Measurements from ENCODE around the gene SIRT2.
A peak's percentile ranks its signal among the peaks of the same experiment; 100 is the strongest.
"Not testable (repeated sequence)": the region's sequence is repeated elsewhere in the genome, so short reads cannot be mapped to it uniquely, and the experiment has no call there.

The SIRT2 gene

GRCh38 chr19:38941979-38942378 lies 42.6 kb upstream of the SIRT2 start:
- no peak for DNase-seq (ENCODE audit: low spot score)
- no peak overlapping the region for H3K27ac ChIP-seq
- CTCF ChIA-PET, result interaction anchor here (0.6 kb wide), 1 partner anchor 20 kb away, joined by 11 read pairs; no protein-coding TSS in a partner anchor
- TF ChIP-seq CTCF (conservative IDR thresholded peaks at IDR 0.05; ENCODE audit: low read depth), result no peak
- POLR2A ChIA-PET (ENCODE audit: low non-redundant PET), result no interaction called here

GRCh38 chr19:38941466-38941865 lies 42.0 kb upstream of the SIRT2 start:
- POLR2A ChIA-PET (ENCODE audit: low non-redundant PET); DNase-seq (ENCODE audit: low spot score); H3K27ac ChIP-seq; CTCF ChIA-PET: not testable (repeated sequence)

- CTCF ChIA-PET, result interaction anchor here (1.1 kb wide), 1 partner anchor 22 kb away, joined by 3 read pairs; no protein-coding TSS in a partner anchor
- TF ChIP-seq CTCF (conservative IDR thresholded peaks at IDR 0.05; ENCODE audit: low read depth), result no peak
- DNase-seq (ENCODE audit: low spot score), result no peak
These were observed 40.5 kb upstream of the SIRT2 start for GRCh38 chr19:38939957-38940356.

GRCh38 chr19:38933544-38933943 lies 34.1 kb upstream of the SIRT2 start:
- H3K27ac ChIP-seq, result no peak overlapping the region
- CTCF ChIA-PET, result no interaction called here
- no peak for TF ChIP-seq CTCF (conservative IDR thresholded peaks at IDR 0.05; ENCODE audit: low read depth)
- DNase-seq (ENCODE audit: low spot score), result no peak
- POLR2A ChIA-PET (ENCODE audit: low non-redundant PET), result interaction anchor here (0.6 kb wide), 1 partner anchor 201 kb away, joined by 3 read pairs; no protein-coding TSS in a partner anchor

More at GRCh38 chr19:38939957-38940356, 40.5 kb upstream of the SIRT2 start:
- H3K27ac ChIP-seq, result no peak overlapping the region
- POLR2A ChIA-PET (ENCODE audit: low non-redundant PET), result interaction anchor here (0.5 kb wide), 1 partner anchor 9 kb away, joined by 4 read pairs; the partner anchor contains the start of genes MRPS12 and SARS2

GRCh38 chr19:38932425-38933179 lies 33.2 kb upstream of the SIRT2 start:
- ChIA-PET POLR2A (ENCODE audit: low non-redundant PET) (no interaction called here), CTCF (interaction anchor here (0.5 to 0.7 kb wide), 2 partner anchors 17 to 24 kb away, joined by 4 to 5 read pairs; no protein-coding TSS in a partner anchor)
- peak overlapping the region; percentile 89 for H3K27ac ChIP-seq
- TF ChIP-seq CTCF (conservative IDR thresholded peaks at IDR 0.05; ENCODE audit: low read depth), result peak; percentile 32; the same call in 1 of the 2 replicates
- no peak for DNase-seq (ENCODE audit: low spot score)

GRCh38 chr19:38931521-38931793 lies 32.0 kb upstream of the SIRT2 start:
- CTCF ChIA-PET, result interaction anchor here (0.5 to 1.3 kb wide), 3 partner anchors 31 to 65 kb away, joined by 3 to 9 read pairs (median 5); no protein-coding TSS in a partner anchor
- POLR2A ChIA-PET (ENCODE audit: low non-redundant PET), result interaction anchor here (1.1 to 1.6 kb wide), 2 partner anchors 29 to 80 kb away, joined by 3 read pairs; no protein-coding TSS in a partner anchor
- TF ChIP-seq CTCF (conservative IDR thresholded peaks at IDR 0.05; ENCODE audit: low read depth), result no peak
- peak overlapping the region; percentile 89 for H3K27ac ChIP-seq
- no peak for DNase-seq (ENCODE audit: low spot score)

Data from RWPE1 (cell line).